ENCODE results near the gene ACTL7B. TPM values are rescaled to one million over a fixed set of nuclear protein-coding genes. Genes with fewer than 3 reads are reported as not detected.
"Not testable (repeated sequence)": the region's sequence is repeated elsewhere in the genome, so short reads cannot be mapped to it uniquely, and the experiment has no call there.

ACTL7B gene
- total and polyA plus RNA-seq, 10 of the 15 experiments (the other 5 are each of a cell fraction or from before 2014, with no cell fraction given): not detected

DNA sequence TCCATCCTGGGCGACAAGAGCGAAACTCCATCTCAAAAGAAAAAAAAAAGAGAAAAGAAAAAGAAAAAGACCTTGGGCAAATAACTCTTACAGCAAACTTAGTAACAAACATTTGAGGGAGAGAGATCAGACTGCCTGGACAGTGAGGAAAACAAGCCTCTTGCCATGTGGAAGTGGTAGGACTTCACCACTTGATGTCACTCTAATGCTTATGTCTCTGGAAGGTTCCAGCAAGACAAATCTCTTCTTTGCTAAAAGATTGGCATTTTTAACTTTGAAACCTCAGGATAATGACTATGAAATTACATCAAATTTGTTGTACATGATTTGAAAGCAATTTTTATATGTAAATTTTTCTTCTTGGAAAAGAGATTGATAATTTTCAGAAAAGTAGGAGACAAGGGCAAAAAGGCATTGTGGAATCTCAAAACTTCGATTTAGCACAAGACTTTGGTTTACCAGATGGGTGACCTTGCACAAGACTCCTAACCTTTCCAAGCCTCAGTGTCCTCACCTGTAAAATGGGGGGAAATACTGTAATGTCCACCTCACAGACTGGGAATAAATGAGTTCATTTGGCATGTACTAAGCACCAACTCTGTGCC is 5.4 kb downstream of the ACTL7B start (continued):
- TF ChIP-seq KAT2A (conservative IDR thresholded peaks at IDR 0.05; ENCODE audit: control insufficient read depth, low read depth, low read length) (no peak), FOXK2 (IDR thresholded peaks at IDR 0.05) (no peak), ZNF274 (IDR thresholded peaks at IDR 0.05; ENCODE audit: insufficient read depth, insufficient read length) (no peak), NFYA (IDR thresholded peaks at IDR 0.05; ENCODE audit: borderline replicate concordance, low read depth, low read length) (no peak), PML (IDR thresholded peaks at IDR 0.05; ENCODE audit: low read length) (no peak), ESRRA (IDR thresholded peaks at IDR 0.05; ENCODE audit: low read length) (no peak), CHD1 (IDR thresholded peaks at IDR 0.05; ENCODE audit: low read depth, low read length) (no peak)
- TF ChIP-seq, protein P1, sequence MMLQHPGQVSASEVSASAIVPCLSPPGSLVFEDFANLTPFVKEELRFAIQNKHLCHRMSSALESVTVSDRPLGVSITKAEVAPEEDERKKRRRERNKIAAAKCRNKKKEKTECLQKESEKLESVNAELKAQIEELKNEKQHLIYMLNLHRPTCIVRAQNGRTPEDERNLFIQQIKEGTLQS (IDR thresholded peaks at IDR 0.05; ENCODE audit: borderline replicate concordance, extremely low read depth, low read depth, low read length): no peak

GRCh38 chr9:108848296-108848695 is 7.5 kb downstream of the ACTL7B start:
- H3K36me3 ChIP-seq (ENCODE audit: control insufficient read depth in 2 of 2, insufficient read depth in 2 of 2, low read length in 1 of 2); H3K79me2 ChIP-seq (ENCODE audit: control insufficient read depth, insufficient read depth, low read length); FAIRE-seq; RAD21 ChIA-PET (ENCODE audit: unreplicated experiment); DNase-seq (ENCODE audit: low read depth, low spot score); H2AFZ ChIP-seq (ENCODE audit: control insufficient read depth, low read depth, low read length); H3K9ac ChIP-seq (ENCODE audit: control insufficient read depth, insufficient read depth, low read length); H4K20me1 ChIP-seq (ENCODE audit: control insufficient read depth, insufficient read depth); H3K4me1 ChIP-seq (ENCODE audit: control insufficient read depth, insufficient read depth, low read length); H3K9me3 ChIP-seq (replicated peaks; ENCODE audit: control insufficient read depth, insufficient read depth, low read length); H3K4me2 ChIP-seq (ENCODE audit: control insufficient read depth, insufficient read depth); ATAC-seq; SMC1A ChIA-PET (ENCODE audit: uncharacterized antibody, unreplicated experiment); H3K27ac ChIP-seq (ENCODE audit: control insufficient read depth, insufficient read depth); POLR2A ChIA-PET; BruUV-seq (replicated peaks); H3K27me3 ChIP-seq (replicated peaks in 1 of 2; ENCODE audit: control insufficient read depth in 2 of 2, insufficient read depth in 2 of 2, low read length in 1 of 2); H3K4me3 ChIP-seq; in situ Hi-C loops (cut with MboI): not testable (repeated sequence)
- WGBS (ENCODE audit: insufficient coverage, insufficient replicate concordance, low lambda C conversion rate, missing lambda C conversion rate): 50% methylated on average over 8 of the region's 8 CpGs
- intact Hi-C loops (cut with micrococcal nuclease; ENCODE audit: unreplicated experiment): loop anchor here (10.0 kb wide), 1 partner anchor 63 kb away; no protein-coding TSS in a partner anchor
- CTCF ChIA-PET: interaction anchor here (4.7 kb wide), 1 partner anchor 106 kb away, joined by 29 read pairs; no protein-coding TSS in a partner anchor
